ENCODE data around the gene IFNA21. TPM values are rescaled to one million over a fixed set of nuclear protein-coding genes. Genes with fewer than 3 reads are reported as not detected.
"Not testable (repeated sequence)": the region's sequence is repeated elsewhere in the genome, so short reads cannot be mapped to it uniquely, and the experiment has no call there.

The IFNA21 gene
- not detected for total RNA-seq

DNA sequence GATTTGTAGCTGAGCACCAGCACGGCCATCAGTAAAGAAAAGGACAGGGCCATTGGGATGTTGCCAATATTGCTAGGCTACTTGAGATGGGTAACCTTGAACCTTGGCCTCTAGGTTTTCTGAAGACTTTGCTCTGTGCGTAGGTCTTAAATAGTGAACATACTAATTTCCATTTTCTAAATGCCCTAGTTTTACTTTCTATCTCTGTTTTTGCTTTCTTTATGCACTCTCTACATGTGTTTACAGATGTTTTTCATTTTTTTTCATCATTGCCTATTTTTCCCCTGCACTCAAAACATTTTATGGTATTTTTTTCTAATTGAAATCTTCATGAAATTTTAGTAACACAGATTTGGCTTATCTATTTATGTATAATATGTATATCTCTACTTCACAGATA, at the start of gene IFNA21:
IFNA21 (minus strand) TSS at position 101 of the 400 bp plus-strand sequence; CDS start at position 53, 48 bp downstream.
- DNase-seq, result not testable (repeated sequence)

DNA sequence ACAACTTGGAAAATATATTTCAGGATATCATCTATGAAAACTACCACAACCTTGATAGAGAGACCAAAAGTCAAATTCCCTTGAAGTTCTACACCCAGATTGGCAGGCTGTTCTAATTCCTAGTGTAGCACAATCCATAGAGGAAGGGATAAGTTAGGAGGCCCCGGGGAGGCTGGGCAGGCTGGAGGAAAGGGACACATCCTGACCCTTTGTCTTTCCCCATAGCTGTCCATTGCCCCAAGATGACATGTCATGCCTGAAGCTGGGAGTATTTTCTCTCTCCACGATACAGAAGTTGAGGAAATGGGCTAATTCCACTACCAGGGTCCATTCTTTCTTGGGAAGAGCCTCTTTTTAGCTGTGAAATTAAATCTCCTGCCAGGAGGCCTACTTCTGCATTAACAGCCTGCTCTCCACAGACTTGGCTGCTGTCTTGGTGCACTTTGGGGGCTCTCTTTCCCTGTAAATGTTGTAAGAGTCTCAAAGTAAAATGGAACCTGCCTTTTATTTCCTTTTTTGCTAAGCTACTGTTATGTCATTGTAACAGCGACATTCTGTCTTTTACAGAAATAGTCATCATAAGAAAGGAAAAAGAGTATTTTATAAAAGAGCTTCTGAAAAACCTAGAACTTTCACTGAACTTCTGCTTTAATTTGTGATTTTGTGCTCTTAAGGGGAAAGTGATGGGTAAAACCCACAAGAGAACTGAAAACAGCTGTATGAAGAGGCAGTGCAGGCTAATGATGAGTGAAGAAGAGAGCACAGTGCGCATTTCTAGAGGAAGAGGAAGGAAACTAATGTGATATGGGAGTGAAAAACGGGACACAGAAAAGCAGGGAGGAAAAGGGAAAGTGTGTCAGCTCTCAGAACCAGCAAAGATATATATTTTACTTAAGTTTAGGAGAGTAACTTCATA, 47.2 kb upstream of the IFNA21 start:
- not testable (repeated sequence) for DNase-seq

DNA sequence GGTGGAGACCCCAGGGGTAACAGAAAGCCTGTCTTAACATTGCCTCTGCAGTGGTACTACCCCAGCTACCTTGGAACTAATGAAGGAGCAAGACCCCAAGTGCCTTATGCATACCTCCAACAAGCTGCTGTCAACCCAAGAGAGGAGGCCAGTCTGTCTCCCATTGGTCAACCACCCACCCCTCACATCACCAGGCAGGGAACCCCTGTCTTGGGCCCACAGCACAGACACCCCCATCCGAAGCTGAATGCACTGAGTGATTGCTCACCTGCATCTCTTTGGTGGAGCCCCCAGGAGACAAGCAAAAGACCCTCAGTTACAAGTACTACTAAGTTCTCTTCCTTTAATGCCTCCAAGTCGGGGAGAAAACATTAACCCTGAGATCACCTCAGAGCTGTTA, 45.7 kb upstream of the IFNA21 start:
- DNase-seq, result not testable (repeated sequence)

DNA sequence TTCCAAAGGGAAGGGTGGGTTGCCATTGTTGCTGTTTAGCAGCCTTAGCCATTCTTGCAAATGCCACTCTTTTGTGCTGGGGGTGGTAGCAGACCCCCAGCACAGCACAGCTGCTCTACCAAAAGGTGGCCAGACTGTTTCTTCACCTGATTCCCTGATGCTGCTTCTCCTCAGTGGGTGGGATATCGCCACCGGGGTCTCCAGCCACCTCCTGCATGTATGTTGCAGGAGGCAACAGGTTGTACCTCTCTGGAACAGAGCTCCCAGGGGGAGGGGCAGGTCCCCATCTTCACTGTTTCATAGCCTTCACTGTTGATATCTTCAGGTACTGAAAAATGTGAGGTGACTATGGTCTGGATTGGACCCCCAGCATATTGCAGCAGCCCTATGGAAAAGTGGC, 44.3 kb upstream of the IFNA21 start:
- not testable (repeated sequence) for DNase-seq

DNA sequence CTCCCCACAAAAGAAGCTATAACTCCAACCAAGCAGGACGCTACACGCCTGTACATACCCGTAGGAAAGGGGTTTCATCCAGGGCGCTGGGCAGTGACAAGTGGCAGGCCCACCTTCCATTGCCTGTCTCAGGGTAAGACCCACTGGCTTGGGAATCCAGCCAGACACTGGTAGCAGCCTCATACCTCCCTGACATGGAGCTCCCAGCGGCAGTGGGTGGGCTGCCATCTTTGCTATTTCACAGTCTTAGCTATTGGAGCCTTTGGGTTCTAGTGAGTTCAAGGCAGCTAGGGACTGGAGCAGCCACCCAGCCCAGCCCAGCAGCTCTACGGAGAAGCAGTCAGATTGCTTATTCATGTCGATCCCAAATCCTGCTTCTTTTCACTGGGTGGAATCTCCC, 43.9 kb upstream of the IFNA21 start:
- DNase-seq, result no peak

DNA sequence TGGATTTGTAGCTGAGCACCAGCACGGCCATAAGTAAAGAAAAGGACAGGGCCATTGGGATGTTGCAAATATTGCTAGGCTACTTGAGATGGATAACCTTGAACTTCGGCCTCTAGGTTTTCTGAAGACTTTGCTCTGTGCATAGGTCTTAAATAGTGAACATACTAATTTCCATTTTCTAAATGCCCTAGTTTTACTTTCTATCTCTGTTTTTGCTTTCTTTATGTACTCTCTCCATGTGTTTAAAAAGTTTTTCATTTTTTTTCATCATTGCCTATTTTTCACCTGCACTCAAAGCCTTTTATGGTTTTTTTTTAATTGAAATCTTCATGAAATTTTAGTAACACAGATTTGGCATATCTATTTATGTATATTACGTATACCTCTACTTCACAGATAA, 40.6 kb upstream of the IFNA21 start, which contains the start of gene IFNA10:
IFNA10 (minus strand) TSS at position 101 of the 400 bp plus-strand sequence; CDS start at position 55, 46 bp downstream.
- DNase-seq, result not testable (repeated sequence)

DNA sequence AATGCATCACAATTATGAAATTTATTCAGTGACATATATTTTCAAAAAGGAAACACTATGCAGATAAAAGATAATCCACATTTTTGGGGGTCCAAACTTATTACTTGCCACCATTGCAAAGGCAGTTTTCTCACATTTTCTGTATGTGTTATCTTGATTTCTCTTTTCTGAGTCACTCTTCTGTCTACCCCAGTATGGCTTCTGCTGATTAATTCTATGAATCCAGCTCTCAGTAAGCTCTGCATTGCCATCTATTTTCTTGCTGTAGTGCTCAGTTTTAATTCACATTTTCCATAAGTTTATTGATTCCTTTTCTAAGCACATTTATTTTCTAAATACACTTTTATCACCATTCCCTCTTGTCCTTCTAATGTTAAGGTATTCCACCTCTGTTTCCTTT, 38.7 kb upstream of the IFNA21 start:
- DNase-seq, result no peak

DNA sequence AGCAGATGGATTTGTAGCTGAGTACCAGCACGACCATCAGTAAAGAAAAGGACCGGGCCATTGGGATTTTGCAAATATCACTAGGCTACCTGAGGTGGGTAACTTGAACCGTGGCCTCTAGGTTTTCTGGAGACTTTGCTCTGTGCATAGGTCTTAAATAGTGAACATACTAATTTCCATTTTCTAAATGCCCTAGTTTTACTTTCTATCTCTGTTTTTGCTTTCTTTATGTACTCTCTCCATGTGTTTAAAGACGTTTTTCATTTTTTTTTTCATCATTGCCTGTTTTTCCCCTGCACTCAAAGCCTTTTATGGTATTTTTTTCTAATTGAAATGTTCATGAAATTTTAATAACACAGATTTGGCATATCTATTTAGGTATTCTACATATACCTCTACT, 35.6 kb upstream of the IFNA21 start, which contains the start of gene IFNA7:
IFNA7 (minus strand) TSS at position 101 of the 400 bp plus-strand sequence; CDS start at position 61, 40 bp downstream.
- not testable (repeated sequence) for DNase-seq

DNA sequence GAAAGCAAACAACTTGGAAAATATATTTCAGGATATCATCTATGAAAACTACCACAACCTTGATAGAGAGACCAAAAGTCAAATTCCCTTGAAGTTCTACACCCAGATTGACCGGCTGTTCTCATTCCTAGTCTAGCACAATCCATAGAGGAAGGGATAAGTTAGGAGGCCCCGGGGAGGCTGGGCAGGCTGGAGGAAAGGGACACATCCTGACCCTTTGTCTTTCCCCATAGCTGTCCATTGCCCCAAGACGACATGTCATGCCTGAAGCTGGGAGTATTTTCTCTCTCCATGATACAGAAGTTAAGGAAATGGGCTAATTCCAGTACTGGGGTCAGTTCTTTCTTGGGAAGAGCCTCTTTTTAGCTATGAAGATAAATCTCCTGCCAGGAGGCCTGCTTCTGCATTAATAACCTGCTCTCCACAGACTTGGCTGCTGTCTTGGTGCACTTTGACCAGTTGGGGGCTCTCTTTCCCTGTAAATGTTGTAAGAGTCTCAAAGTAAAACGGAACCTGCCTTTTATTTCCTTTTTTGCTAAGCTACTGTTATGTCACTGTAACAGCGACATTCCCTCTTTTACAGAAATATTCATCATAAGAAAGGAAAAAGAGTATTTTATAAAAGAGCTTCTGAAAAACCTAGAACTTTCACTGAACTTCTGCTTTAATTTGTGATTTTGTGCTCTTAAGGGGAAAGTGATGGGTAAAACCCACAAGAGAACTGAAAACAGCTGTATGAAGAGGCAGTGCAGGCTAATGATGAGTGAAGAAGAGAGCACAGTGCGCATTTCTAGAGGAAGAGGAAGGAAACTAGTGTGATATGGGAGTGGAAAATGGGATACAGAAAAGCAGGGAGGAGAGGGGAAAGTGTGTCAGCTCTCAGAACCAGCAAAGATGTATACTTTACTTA, 28.7 kb upstream of the IFNA21 start:
- not testable (repeated sequence) for DNase-seq

DNA sequence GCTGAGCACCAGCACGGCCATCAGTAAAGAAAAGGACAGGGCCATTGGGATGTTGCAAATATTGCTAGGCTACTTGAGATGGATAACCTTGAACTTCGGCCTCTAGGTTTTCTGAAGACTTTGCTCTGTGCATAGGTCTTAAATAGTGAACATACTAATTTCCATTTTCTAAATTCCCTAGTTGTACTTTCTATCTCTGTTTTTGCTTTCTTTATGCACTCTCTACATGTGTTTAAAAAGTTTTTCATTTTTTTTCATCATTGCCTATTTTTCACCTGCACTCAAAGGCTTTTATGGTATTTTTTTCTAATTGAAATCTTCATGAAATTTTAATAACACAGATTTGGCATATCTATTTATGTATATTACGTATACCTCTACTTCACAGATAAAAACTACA, 21.0 kb upstream of the IFNA21 start, which contains the start of gene IFNA4:
IFNA4 (minus strand) TSS at position 101 of the 400 bp plus-strand sequence; CDS start at position 45, 56 bp downstream.
- not testable (repeated sequence) for DNase-seq

DNA sequence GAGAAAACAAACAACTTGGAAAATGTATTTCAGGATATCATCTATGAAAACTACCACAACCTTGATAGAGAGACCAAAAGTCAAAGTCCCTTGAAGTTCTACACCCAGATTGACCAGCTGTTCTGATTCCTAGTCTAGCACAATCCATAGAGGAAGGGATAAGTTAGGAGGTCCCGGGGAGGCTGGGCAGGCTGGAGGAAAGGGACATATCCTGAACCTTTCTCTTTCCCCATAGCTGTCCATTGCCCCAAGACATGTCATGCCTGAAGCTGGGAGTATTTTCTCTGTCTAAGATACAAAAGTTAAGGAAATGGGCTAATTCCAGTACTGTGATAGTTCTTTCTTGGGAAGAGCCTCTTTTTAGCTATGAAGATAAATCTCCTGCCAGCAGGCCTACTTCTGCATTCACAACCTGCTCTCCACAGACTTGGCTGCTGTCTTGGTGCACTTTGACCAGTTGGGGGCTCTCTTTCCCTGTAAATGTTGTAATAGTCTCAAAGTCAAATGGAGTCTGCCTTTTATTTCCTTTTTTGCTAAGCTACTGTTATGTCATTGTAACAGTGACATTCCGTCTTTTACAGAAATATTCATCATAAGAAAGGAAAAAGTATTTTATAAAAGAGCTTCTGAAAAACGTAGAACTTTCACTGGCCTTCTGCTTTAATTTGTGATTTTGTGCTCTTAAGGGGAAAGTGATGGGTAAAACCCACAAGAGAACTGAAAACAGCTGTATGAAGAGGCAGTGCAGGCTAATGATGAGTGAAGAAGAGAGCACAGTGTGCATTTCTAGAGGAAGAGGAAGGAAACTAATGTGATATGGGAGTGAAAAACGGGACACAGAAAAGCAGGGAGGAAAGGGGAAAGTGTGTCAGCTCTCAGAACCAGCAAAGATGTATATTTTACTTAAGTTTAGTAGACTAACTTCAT, 16.6 kb upstream of the IFNA21 start:
- not testable (repeated sequence) for DNase-seq

DNA sequence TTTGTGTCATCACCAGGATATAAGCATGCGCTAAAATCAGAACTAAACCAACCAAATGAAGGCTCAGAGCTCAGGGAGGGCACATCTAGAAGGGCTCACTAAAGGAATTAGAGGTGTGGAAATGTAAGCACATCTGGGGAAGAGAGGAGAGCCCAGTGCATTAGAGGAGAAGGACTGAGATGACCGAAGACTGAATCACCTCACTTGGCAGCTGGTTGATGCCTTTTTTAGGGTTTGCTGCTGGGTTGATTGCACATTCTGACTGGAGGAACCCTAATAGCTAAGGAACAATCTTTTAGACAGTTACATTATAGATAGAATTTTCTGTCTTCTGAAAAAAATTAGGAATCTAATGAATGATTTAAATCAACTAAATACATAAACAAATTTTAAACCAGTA, 8.2 kb upstream of the IFNA21 start:
- DNase-seq, result no peak

DNA sequence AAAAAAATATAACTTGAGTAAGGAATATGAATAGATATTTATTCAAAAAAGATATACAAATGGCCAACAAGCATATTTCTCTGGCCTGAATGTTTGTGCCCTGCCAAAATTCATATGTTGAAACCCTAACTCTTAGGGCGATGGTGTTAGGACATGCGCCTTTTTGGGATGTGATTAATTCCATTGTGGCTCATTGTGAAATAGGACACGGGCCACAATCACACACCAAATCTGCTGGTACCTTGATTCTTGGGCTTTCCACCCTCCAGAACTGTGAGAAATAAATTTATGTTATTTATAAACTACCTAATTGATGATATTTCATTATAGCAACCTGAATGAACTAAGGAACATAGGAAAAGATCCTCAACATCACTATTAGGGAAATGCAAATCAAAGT, 5.7 kb upstream of the IFNA21 start:
- no peak for DNase-seq

DNA sequence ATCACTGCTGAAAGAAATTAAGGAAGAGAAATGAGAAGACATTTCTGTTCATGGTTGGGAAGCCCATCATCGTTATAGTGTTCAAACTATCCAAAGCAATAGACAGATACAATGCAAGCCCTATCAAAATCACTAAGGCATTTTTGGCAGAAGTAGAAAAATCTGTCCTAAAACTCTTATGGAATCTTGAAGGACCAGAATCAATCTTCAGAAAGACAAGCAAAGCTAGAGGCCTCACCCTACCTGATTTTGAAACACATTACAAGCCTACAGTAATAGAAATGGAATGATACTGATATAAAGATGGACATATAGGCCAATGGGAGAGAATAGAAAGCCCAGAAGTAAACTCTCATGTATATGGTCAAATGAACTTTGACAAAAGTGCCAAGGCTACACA, 4.9 kb upstream of the IFNA21 start:
- no peak for DNase-seq

DNA sequence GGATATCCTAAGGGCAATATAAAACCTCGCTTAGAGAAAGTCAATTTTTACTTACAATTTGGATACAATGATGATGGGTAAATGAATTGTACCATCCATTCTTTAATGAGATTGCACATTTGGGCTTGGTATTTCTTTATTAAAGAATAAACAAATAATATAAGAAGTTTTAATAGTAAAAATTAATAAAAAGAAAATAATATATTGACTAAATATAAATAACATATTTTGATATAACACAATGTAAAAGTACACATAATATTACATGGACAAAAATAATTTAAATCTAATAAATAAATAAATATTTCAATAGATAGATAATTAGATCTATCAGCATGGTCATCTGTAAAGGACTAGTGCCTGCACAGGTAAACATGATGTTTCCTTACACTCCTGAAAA, 944 bp downstream of the IFNA21 start:
- no peak for DNase-seq

DNA sequence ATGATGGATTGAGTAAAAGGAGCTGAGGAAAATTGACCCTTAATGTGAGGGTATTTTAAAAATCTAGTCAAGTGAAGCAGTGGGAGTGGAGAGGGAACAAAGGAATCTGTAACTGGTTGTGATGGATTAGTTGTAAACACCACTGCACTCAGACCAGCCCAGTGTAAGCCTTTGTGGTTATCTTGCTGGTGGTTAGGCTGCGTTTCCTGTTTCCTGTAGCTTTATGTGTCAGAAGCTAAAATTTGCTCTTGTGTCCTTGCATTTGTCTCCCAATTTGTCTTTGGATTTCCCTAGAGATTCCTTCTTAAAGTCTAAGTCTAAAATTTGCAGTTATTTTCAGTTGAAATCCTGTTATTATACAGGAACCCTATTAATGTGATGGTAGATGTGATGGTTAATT, 6.3 kb downstream of the IFNA21 start:
- DNase-seq, result no peak

DNA sequence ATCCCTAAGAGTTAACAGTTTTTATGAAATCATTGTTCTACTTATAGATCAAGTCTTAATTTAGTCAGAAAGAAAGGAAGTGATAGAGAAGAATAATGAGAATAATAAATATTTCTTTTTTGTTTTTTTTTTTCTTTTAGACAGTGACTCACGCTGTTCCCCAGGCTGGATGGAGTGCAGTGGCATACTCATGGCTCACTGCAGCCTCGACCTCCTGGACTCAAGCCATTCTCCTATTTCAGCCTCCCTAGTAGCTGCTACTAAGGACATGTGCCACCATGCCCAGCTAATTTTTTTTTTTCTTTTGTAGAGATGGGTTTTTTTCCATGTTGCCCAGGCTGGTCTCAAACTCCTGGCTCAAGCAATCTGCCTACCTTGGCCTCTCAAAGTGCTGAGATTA, 11.0 kb downstream of the IFNA21 start:
- no peak for DNase-seq

DNA sequence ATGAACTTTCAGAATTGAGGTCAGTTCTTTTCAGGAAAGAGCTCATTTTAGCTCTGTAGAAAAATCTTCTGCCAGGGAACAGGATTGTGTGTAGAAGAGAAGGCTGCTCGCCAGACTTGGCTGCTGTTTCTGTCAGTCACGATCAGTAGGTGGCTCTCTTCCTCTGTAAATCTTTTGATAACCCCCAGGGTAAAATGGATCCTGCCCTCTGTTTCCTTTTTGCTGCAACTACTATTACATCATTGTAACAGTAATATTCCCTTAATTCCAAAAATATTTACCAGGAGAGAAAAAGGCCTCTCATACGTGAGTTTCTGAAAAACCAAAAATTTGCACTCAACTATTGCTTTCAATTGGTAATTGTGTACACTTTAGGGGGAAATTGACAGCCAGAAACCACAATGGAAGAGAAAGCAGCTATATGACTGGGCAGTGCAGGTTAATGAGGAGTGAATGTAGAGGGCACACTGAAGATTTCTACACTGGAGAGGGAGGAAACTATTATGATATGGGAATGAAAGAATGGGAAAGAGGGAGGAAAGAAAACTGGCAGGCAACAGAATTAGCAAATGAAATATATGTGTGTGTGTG, 12.3 kb downstream of the IFNA21 start:
- DNase-seq, result no peak

DNA sequence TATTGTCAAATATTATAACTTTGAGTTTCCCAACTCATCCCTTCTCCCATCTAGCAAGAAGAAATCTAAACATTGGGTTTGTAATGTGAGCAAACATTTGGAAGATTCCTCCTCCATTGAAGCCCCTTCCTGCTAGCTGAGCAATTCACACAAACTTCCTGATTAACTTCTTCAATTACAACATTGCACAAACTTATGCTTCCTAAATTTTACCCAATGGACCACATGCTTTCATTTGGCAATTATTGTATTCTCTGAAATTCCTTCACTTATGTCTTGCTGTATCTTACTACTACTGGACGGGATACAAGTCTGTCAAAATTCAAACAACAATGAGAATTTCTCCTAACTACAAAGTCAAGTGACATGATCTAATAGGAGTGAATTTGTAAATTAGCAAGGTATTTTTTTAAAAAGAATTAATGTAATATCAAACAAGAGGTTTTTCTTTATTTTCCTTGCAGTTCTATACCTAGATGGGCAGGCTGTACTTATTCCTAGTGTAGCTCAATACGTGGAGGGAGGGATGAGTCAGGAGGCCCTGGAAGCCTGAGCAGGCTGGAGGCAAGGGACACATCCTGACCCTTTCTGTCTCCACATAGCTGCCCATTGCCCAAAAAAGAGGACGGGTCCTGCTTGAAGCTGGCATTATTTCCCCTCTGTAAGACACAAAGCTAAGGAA, 13.0 kb downstream of the IFNA21 start:
- DNase-seq, result no peak

DNA sequence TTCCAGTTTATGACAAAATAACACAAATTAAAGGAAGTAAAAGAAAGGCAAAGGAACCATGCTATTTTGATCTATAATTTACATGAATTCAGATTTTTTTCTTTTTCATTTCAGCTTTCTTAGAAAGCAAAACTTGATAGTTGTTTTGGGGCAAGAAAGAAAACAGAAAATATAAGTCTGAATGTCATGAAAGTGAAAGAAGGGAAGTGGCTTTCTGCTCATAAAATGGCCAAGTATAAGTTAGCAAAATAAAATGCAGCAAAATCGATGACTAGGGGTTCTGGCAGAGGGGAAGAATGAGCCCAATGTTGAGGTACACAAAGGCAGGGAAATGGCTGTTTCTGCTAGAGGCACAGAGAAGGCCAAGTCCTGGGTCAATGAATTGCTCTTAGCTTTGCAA, 21.9 kb downstream of the IFNA21 start:
- no peak for DNase-seq

Data from occipital lobe (tissue), 2 donors.